ENCODE measurements around the gene TUBB2B.

TUBB2B gene

DNA sequence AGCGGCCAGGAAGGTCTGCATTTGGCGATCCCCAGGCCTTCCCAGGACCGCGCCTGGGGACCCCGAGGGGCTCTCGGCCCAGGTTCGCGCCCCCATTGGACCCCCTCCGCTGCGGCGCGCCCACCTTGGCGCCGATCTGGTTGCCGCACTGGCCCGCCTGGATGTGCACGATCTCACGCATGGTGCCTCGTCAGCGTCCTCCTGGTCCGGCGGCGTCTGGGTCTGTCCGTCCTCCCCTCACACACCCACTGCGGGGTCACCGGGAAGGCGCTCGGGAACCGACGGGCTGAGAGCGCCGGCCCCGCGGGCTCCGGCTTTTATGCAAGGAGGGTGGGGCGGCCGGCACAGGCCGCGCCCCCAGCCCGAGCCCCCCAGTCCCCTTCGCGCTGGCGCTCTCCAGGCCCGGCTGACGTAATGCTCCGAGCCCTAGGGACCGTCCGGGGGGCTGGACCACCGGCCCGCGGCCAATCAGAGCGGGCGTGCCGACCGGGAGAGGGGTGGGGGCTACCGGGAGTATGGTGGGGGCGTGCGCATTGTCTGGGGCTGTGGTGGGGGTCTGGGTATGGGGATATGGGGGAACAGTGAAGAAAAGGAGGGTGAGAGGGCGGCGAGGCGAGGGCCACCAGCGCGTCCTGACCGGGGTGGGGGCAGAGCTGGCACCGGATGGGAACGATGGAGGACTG, at the start of gene TUBB2B:
Gene TUBB2B, minus strand, starts transcription at position 291 of the 683 bp plus-strand sequence. Its CDS starts 110 bp downstream, at position 181.
- DNase-seq: no peak

DNA sequence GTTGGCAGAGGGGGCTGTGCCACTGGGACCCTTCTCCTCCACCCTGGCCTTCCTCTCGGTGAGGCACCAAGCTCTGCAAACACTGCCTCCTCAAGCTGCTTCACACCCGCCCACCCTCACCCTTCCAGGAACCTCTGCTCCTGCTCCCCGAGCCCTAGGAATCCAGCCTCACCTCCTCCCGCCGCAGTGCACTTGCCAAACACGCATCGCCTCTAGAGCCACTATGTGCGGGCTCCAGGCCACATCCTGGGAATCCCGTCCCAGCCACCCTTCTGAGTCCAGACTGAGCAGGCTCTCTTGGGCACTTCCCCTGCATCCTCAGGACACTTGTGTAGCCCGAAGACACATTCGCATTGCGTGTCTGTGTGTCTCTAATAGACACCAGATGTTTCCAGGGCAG, 49.8 kb upstream of the TUBB2B start:
- DNase-seq: no peak

DNA sequence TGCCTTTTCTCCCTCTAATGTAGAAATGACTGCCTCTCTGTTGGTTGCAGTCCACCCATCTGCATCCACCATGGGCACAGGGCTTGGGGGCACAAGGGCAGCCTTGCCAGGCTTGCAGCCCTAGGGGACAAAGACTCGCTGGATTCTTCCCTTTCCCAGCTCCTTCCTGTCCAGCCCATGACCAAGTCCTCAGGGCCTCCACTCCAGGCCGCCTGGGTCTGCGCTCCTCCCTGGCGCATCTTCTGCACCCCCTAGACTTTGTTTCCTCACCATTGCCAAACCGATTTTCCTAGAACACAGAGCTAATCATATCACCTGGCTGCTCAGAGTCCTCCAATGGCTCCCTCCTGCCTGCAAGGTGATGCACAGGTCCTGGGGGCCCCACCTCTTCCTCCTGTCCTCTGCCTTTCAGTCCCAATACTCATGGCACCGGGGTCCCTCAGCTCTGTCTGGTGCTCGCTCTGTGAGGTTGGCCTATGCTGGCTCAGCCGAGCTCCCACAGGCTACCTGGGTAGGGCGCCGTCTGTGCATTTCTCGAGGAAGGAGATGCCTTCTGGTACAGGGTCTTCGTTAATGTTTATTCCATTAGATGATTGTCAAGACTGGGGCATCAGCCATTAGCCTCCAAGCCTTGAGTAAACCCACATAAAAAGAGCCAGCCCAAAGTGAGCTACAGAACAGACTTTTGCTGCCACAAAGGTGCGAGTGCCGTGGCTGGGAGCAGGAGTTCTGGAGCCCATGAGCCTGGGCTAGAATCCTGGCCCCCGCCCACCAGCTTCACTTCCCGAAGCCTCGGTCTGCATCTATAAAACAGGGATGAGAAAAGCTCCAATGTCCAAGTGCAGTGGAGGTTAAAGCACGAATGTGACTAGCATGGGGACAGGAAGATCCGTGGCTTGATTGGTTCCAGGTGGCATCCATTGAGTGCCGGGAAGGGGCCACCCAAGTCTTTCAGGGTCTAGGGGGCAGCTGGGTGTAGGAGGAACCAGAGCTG, 49.0 kb upstream of the TUBB2B start:
- DNase-seq: no peak

DNA sequence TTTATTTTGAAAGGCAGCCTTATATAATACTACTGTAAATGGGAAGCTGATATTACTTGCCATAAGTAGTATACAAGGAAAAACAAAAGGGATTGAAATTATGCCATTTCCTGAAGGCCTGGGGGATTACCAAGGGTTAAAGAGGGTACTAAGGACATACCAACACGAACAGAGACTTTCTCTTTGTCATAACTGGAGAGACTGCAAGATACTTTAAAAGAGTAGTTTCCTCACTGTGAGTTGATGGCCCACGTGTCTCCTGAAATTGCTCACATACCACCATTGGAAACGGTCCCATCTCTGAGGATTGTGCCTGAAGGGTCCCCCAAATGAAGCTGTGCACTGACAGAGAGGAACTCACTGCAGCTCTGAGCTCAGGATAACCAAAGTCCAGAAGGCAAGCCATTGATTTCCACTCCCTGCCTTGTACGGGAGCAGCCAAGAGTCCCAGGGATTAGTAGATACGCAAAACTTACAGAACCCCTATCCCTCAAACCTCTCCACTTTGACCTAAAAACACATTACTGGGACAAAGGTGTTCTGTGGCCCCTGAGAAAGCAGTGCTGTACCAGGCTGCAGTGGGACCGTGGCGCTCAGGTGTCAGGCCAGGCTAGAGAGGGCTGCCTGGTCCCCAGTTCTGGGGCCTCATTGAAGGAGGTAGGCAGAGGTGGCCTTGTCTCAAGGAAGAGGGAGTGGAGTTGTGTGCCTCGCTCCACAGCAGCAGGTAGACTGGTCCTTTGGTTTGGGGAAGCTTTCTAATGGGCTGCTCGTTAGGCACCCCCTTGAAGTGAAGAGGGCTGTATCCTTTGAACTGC, 46.5 kb upstream of the TUBB2B start:
- no peak for DNase-seq

DNA sequence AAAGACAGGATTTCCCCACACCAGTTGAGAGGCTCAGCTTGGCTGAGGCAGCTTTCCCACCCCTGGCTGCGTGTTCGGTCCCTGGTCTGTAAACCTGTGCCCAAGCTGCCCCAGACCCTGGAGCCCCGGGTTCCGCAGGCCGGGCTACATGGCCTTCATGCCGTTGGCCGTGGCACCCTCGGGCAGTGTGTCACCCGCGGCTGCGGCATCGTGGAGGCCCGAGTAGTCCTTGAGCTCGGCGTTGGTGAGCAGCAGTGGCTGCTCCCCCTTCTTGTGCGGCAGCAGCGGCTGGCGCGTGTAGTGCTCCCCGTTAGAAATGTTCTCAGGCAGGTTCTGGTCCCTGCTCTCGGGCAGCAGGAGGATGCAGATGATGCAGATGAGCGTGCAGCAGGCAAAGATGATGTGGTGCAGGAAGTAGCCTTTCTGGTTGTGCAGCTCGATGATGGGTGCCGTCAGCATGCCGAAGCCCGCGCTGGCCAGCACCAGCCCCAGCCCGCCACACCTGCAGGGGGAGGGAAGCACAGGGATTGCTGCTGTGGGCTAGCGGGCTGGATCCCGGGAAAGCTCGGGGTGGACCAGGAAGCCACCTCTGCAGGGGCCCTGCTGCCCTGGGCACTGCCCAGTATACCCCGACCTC, 45.6 kb upstream of the TUBB2B start:
- no peak for DNase-seq

DNA sequence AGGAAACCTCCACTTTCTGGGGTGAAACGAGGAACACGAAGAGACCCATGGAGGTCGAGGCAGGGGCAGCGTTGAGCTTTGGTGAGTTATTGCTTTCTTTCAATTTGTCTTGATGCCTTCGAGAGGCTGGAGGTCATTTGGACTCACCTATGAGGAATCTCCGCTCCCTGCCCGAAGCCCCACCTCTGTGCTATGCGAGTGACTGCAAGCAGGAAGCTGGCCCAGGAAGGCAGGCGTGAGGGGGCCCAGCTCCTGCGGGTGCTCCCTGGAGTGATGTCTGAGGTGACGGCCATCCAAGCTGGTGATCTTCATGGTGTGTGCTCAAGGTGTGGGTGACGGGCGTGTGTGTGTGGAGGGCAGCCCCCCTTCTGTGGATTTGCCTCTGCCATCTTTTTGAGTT, 44.3 kb upstream of the TUBB2B start:
- DNase-seq: no peak

DNA sequence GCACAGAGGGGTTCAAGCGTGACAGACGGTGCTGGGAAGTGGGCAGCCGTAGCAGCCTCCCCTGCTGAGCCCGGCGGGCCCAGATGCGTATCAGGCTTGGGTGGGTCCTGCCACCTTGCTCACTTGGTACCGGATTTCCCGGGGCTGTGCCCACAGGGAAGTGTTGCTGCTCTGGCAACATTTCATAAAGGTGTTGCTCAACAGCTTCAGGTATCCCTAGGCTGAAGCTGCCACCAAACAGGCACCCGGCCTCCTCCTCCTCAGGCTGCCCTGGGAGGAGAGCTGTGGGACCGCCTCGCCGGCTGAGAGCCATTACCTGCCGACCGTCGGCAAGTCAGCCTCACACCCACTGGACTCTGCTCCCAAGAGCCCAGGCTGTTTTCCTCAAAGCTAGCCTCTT, 42.8 kb upstream of the TUBB2B start:
- DNase-seq: no peak

DNA sequence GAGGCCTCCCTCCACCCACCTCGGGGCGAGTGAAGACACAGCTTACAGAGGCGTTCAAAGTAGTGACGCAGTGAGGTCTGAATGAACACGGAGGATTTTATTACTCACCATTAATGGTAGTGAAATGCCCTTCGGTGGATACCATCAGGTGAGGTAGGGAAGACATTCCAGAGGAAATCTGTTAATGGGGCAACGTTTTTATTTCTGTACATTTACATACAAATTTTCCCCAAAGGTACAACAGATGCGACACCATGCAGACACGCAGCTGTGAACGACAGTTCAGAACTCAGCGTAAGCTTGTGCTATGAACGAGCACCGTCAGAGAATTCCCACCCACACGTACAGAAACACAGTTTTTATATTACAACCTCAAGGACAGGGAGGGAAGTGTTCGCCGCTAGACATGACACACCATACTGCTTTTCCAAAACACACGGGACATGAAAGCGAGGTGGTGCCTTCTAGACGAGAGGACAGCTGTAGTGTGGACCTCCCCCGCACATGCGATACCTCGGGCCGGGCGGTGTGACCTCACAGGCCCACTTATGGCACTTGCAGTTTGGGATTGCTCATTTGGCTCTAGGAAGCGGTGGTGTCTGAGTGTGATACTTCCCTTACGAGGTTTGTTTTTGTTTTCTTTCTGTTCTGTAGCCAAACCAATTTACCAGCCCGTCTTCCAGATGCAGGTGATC, 42.0 kb upstream of the TUBB2B start:
- no peak for DNase-seq

DNA sequence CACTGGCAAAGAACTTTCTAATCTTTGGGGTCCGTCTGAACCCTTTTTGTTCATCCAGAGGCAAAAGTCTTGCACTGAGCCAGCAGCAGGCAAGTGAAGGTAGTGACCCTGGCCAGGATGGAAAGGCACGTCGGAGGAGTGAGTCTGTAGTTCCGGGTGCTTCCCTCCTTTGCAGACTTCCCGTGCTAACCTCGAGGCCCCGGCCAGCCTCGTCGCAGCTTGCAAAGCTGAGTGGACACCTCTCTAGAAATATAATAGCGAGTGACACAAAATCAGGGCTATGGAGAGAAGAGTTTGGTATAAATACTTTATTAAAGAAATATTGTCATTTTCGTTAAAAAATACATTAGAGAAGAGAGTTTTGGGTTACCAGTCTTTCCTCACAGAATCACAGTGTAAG, 41.2 kb upstream of the TUBB2B start:
- DNase-seq: no peak

DNA sequence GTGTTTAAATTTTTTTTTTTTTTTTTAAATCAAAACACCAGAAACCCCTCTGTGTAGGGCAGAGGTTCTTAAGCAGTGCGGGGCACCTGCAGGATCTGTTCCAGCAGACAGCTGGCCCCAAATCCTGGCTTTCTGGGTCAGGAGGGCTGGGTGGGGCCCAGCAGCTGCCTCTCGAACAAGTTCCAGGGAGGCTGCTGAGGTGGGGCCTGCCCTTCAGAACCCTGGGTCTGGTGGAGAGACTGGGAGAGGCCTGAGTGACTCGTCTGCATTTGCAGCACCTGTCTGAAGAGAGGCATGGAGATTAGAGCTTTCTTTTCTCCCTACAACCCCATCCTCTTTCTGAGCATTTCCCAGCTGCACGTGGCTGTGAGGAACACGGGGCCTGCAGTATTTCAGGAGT, 39.7 kb upstream of the TUBB2B start:
- no peak for DNase-seq

DNA sequence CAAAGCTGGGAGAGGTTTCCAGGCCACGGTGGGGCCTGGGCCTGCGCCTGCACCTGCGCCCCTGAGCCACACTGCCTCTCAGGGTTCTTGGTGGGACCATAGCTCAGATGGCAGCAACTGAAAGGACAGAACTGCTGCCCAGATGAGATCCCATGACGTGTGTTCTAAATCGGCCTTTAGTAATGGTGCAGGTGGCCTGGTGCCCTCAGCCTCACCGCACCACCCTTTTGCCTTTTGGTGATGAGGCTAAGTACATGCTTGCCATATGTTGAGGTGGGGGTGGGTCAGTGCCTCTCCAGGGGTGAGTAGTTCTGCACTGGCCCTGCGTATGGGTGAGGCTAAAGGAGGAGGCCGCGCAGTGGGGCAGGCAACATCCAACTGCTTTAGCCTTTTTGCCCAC, 38.7 kb upstream of the TUBB2B start:
- DNase-seq: no peak

DNA sequence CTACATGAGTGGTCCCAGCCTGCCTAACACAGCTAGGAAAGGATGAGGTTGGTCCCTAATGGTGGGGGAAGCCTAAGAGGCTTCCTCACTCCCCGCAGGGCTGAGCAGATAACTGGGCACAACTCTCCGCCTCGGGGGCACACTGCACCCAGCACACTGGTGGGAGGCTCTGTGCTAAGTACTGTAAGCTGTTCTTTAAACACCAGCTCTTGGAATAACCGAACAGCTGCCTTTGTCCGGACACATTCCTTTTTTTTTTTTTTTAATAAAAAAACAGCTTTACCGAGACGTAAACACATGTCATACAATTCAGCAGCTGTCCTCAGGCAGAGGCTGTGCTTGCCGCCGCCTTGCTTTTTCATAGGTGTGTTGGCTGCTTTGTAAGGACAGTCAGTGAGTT, 38.2 kb upstream of the TUBB2B start:
- no peak for DNase-seq

DNA sequence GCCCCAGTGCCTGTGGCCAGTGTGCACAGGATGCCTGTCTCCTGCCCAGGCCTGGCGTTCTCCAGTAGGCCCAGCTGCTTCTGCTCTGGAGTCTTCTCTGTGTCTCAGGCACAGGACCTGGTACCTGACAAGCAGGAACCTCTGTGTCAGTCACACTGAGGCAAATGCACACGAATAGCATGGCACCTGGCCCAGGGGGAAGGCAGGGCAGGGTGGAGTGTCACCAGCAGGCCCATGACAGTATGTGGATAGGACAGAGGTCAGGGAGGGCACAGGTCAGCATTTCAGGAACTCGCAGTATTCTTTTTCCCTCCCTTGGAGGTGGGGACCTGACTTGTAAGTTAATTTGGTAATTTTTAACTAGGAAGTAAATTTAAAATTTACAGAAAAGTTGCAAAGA, 36.9 kb upstream of the TUBB2B start:
- no peak for DNase-seq

DNA sequence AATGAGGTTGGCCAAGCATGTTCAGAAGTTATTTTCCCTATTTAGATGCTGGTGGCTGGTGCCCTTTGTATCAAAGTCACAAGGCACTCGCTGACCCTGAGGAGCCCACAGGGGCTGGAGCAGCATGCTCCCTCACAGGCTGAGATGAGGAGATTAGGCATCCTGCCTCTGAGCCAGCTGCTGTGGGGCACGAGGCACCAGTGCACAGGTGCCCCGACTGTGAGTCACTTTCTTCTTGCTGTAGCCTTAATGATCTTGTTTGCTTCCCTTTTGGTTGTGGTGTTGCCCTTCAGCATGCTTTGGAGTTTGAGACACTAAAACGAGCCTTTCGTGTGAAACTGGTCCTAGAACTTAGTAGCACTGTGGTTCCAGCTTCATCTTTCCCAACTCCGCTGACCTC, 35.6 kb upstream of the TUBB2B start:
- no peak for DNase-seq

DNA sequence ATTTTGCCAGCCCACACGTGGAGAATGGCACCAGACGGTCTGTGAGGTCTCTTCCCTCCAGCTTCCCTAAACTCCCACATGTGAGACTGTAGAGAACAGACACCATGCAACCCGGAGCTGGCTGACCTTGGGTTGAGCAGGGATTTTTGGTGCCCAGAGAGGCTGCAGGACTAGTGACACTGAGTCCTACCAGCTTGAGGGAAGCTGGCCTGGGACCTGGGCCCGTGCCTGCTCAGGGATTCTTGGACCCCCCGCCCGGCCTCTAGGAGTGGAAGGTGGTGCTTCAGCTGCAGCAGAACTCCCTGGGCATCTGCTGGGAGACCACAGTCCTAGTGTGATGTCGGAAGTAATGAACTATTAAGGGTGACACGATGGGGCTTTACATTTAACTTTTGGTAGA, 34.5 kb upstream of the TUBB2B start:
- DNase-seq: no peak

DNA sequence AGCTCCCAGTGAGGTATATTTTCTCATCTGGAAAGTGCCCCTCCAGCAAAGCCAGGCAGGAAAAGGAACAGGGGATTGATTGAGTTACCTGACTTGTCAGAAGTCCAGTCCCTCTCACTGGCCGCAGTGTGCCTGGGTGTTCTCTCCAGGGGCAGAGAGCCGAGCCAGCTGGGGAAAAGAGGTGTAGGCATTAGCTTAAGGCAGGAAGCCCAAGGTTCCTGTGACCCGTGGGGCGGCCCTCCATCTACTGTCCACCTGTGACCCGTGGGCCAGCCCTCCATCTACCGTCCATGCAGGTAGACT, 34.0 kb upstream of the TUBB2B start:
- no peak for DNase-seq

DNA sequence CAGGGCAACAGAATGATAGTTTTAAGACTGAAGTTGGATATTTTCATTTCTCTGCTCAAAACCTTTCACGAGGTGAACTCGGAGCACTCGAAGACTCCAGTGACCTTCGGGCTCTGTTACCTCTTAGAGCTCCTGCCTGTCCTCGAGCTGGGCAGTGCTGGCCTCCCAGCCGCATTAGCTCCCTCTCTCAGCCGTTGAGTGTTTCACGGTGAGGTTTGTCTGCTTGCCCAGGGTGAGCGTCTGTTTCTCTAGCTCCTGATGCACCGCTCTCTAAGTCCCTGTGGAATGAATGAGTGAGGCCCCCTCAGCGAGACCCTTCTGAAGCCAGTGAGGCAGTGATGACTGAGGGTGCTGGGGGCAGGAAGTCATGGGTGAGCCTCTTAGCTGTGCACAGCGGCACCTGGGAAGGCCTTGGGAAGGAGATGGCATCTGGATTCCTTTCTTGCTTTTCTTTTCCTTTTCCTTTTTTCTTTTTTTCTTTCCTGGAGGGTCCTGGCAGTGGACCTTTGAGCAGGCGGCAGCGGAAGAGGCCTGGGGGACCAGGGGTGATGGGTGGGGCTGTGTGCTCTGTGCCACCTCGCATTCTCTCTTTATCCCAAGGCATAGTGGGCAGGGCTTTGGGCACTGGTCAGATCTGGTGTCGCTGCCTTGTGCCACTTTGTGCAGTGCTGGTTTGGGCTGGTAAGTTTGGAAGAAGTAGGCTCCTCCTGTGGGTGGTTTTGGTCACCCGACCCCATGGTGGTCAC, 33.5 kb upstream of the TUBB2B start:
- no peak for DNase-seq

DNA sequence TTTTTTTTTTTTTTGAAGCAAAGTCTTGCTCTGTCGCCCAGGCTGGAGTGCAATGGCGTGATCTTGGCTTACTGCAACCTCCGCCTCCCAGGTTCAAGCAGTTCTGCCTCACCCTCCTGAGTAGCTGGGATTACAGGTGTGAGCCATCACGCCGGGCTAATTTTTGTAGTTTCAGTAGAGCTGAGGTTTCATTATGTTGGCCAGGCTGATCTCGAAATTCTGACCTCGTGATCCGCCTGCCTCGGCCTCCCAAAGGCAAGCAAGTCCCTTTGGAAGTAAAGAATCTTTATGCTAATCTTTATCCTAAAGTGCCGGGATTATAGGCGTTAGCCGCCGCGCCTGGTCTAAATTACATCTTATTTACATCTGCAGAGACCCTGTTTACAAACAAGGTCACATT, 32.8 kb upstream of the TUBB2B start:
- no peak for DNase-seq

DNA sequence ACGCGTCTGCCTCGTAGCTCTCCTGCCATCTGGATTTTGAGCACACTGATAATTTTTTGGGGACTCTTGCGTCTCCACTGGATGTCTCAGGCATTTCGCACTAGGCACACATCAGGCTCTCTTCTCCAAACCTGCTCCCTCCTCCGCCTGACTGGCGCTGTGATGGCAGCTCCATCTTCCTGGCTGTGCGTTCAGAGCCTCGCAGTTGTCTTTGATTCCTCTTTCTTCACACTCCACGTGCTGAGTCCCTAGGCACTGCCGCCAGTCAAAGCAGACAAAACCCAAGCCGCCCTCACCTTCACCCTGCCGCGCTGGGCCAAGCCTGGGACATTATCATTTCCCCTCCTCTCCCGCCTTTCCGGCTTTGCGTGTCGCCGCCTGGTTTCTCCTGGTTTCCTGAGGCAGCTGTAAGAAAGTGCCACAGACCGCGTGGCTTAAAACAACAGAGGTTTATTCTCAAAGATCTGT, 32.1 kb upstream of the TUBB2B start:
- DNase-seq: peak; percentile 24

DNA sequence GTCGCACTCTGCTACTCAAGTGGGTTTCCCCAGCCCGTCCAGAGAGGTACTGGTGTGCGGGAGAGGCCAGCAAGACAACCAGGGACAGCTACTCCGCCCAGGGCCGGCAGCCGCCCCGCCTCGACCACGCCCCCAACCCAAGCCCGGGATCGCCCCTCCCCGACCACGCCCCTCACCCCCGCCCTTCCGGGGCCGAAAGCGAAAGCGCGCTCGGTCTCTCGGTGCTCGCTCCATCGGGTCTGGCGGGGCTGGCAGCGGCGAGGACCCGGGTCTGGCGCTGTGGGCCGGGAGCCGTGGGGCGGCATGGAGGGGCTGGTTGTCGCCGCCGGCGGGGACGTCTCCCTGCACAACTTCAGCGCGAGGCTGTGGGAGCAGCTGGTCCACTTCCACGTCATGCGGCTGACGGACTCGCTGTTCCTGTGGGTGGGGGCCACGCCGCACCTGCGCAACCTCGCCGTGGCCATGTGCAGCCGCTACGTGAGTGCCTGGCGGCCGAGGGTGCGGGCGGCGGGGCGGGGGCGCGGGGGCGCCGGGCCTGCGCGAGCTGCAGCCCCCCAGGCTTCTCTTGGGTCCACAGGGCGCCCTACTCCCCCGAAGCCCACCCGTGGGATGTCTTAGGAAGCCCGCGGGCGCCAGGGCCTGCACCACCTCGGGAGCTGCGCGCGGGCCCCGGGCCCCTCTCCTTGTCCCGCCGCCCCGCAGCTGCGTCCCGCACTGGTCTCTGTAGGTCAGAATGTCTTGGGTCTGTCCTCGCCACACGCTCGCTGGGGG, 31.5 kb upstream of the TUBB2B start, which contains the start of gene PSMG4:
Gene PSMG4, plus strand, starts transcription at position 228 of the 771 bp plus-strand sequence. Its CDS starts 76 bp downstream, at position 304.
- peak; percentile 96 for DNase-seq

DNA sequence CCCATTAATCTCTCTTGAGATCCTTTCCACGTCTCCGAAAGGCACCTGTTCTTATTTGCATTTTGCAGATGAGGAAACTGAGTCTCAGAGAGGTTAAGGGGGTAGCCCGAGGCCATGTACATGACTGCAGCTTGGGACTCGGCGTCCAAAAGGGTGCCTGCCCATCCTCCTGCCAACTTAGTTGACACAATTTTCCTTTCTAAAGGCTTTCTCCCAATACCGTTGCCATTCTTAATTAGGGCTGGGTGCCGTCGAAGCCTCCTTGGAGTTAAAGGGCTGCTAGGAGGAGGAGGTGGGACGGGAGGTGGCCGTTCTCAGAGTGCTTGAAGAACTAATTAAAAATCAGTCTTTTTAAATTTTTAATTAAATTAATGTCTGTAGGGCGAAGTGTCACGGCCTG, 30.7 kb upstream of the TUBB2B start:
- DNase-seq: no peak
